Body of pancreas (tissue), 4 donors: ENCODE results near the gene FNDC3B.

Experiments
- POLR2A ChIP-seq, 3 donors: fragments of 450-650 bp; IDR thresholded peaks; one replicate each; pipeline ENCODE4 v1.6.1; 2016; ENCODE audit warnings: antibody characterized with exemption in 3 of 3, mild to moderate bottlenecking in 2 of 3
- TF ChIP-seq, protein P1 (sequence below), 7 experiments: fragments of 450-650 bp in 4 of 7; fragments of 200-600 bp in 3 of 7; sonication (generic) in 3 of 7; IDR thresholded peaks; one replicate each; pipeline ENCODE4 v1.5.1; 2016 to 2019; ENCODE audit warnings: antibody characterized with exemption in 7 of 7

DNA sequence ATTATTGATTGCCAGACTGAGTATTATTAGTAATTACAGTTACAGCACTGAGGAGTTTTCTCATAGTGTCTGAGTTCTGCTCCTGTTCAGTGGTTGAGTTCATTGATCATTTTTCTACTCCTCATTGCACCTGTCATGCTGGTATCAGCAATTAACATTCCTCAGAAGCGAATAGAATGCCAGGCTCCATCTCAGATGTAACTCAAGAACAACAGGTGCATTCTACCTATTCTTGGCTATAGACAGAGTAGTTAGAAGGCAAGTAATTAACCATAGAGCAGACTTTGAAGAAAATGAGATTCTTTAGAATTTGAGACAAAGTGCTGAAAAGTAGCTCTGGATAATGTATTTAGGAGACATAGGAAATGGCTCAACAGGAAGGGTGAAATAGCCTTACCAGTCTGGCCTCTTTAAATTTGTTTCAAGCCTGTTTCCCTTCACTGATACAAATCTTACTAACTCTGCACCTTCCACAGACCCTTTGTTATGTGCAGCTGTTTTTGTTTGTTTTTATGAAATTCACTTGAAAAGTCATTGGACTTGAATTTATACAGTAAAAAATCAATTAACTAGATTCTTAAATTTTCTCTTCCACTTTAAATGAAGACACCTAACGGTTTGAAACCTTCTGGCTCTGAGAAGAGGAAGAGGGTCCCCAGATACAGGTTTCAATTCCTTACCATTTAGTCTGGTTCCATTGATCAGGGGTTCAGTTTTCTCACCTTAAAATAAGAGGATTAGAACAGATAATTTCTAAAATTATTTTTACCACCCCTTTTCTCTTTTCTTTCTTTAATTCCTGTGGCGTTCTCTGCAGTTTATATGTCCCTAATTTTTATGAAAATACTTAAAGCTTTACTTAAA, 109.6 kb downstream of the FNDC3B start:
- no peak for TF ChIP-seq POLR2A (IDR thresholded peaks at IDR 0.05)
- TF ChIP-seq, protein P1, sequence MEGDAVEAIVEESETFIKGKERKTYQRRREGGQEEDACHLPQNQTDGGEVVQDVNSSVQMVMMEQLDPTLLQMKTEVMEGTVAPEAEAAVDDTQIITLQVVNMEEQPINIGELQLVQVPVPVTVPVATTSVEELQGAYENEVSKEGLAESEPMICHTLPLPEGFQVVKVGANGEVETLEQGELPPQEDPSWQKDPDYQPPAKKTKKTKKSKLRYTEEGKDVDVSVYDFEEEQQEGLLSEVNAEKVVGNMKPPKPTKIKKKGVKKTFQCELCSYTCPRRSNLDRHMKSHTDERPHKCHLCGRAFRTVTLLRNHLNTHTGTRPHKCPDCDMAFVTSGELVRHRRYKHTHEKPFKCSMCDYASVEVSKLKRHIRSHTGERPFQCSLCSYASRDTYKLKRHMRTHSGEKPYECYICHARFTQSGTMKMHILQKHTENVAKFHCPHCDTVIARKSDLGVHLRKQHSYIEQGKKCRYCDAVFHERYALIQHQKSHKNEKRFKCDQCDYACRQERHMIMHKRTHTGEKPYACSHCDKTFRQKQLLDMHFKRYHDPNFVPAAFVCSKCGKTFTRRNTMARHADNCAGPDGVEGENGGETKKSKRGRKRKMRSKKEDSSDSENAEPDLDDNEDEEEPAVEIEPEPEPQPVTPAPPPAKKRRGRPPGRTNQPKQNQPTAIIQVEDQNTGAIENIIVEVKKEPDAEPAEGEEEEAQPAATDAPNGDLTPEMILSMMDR (IDR thresholded peaks at IDR 0.05): no peak
